NCI-H1930 (cell line): Measurements from ENCODE around the gene KCNN2.

Experiments
- DNase-seq, 2 experiments: peaks; one replicate each; lab custom pipeline; 2025; lab: John Stamatoyannopoulos, UW

KCNN2 gene

GRCh38 chr5:114362977-114363761, 1.3 kb downstream of the KCNN2 start:
- no peak for DNase-seq

DNA sequence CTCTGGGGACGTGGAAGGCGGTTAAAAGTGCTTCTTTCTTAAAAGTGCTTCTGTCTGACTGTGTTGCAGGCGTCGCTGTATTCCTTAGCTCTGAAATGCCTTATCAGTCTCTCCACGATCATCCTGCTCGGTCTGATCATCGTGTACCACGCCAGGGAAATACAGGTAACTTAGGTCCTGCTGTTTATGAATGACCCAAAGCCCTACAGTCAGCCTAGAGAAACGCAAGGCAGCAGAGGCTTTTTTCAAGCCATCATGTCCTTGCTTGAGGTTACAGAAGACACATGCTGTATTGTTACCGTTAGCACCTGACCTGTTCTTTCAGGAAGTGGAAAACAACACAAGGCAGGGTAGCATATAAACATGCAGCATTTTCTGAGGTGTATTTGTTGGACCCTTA, 2.0 kb downstream of the KCNN2 start:
- no peak for DNase-seq

- no peak for DNase-seq
These were observed 5.2 kb downstream of the KCNN2 start for GRCh38 chr5:114367029-114367428.

- no peak for DNase-seq
These were observed 8.0 kb downstream of the KCNN2 start for GRCh38 chr5:114369680-114370417.

- no peak for DNase-seq
These were observed 15.4 kb downstream of the KCNN2 start for GRCh38 chr5:114377050-114377844.

DNA sequence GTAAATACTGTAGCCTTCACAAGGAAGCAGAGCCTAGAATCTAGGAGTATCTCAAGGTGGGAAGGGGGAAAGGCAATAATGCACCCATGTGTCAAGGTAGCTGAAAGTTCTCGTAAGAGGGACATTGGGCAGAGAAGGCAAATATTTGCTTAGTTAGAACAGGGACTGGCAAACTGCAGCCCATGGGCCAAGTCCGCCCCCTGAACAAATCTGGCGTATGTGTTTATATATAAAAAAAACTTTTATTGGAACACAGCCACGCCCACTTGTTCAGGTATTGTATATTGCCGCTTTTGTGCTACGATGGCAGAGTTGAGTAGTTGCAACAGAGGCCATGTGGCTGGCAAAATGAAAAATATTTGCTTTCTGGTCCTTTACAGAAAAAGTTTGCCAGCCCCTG, 16.1 kb downstream of the KCNN2 start:
- no peak for DNase-seq

DNA sequence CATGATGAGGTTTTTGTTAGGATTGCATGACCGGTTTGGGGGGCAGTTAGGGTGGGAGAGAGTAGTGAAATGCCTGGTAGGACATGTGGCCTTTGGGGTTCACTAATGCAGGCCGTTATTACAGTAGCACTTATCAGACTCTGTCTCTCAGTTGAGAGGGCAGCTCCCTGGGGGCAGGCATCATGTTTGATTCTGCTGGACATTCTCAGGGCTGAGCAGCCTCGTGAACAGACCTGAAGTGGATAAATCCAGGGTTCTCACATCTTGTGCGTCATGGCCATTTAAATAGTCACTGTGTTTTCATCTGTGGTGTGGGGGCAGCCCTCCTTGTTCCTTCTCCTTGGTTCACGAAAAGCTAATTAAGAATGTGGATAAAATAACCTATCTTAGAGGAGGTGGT, 18.9 kb downstream of the KCNN2 start:
- no peak for DNase-seq

DNA sequence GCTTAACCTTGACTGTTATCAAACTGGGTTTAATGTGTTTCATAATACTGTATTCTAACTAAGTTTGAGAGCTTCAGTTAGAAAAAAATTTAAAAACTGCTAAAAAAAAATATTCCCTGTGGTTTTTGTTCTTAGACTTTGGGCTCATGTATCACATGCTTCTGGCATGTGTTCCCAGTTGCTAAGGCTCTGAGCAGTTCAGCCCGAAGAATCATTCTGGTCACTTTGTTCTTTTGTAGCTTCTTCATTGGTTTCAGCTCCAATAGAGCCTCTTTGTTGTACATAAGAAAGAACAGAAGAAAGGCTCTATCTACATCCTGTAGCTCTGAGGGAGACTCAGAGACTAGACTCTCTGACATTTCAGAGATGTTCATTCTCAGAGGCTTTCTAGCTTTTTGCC, 25.6 kb downstream of the KCNN2 start:
- no peak for DNase-seq

DNA sequence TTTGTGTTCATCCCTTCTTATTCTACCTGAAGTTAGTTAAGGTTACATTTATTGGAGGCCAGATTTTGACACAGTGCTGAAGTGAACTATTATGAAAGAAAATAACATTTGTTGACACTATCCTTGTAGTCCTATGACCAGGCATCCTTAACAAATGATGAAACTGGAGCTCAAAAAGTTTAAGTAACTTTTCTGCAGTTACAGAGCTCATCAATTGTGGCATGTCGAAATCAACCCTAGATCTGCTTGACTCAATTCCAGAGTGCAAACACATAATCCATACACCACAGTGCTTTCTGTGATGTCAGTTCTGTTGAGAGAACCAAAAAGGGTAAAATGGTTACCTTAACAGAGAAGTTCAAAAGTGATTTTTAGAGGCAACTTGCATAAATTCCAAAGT, 28.6 kb downstream of the KCNN2 start:
- no peak for DNase-seq

- DNase-seq = no peak
These were observed 29.5 kb downstream of the KCNN2 start for GRCh38 chr5:114391321-114391720.

DNA sequence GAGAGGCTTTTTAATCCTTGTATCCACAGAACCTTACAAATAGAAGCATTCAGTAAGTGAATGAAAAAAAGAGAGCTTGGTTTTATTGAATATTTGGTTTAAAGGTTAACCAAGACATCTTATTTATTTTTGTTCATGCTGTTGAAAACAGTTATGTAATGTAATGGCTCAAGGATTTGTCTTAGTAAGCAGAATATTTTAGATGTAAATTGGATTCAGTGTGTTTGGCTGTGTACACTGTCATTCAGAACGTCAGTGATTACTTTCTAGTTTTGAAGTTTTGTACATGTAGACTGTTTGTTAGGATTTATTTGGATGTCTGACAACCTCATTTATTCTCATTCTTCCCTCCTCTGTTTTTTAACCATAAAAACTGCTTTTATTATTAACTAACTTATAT, 31.3 kb downstream of the KCNN2 start:
- no peak for DNase-seq

DNA sequence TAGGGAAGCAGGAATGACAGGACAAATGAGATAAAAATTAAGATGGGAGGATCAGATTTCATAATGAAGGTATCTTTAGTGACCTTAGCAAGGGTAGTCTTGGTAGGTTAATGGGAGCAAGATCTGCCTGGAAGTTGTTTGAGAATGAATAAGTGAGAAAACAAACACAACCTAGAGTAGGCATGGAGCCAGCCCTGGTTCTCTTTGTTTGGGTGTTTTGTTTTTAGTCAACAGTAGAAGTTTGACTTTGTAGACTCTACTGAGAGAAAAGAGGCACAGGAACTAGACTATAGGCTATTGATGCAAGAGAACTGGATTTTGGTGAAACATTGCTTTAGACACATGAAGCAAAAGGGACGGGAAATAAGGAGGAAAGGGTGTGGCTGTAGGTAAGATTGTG, 40.3 kb downstream of the KCNN2 start:
- DNase-seq = no peak

DNA sequence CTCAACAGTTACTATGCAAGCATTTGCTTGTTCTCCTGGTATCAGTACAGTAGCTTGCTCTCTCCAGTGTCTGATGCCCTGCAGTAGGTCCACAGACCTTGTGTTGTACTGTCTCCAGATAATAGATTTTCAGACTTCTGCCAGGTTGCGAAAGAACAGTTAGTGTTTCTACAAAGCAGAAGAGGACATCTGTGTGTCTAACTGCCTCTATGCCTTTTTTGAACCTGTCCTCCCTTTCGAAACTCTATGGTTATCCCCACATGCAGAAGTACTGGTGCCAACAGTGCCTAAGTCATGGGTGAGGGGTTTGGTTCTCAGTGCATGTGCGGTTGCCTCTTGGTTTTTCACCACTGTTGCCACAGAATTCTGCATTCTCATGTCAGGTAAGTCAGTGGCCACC, 45.9 kb downstream of the KCNN2 start:
- no peak for DNase-seq

DNA sequence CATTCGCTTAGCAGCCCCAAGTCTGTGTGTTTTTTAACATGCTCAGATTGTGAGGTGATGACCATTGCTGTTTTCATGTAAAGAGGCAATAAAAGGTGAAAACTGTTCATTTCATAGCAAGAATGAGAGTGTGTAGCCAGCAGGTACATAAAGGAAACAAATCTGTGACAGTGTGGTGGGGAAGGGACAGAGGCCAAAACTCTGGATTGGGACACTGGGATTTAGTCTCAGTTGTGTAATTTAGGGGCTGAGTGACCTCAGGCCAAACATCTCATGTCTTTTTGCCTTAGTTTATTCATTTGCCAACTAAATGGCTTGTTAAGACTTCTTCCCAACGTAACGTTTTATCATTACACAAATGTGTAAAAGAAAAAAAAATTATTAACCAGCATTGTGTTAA, 47.0 kb downstream of the KCNN2 start:
- no peak for DNase-seq

DNA sequence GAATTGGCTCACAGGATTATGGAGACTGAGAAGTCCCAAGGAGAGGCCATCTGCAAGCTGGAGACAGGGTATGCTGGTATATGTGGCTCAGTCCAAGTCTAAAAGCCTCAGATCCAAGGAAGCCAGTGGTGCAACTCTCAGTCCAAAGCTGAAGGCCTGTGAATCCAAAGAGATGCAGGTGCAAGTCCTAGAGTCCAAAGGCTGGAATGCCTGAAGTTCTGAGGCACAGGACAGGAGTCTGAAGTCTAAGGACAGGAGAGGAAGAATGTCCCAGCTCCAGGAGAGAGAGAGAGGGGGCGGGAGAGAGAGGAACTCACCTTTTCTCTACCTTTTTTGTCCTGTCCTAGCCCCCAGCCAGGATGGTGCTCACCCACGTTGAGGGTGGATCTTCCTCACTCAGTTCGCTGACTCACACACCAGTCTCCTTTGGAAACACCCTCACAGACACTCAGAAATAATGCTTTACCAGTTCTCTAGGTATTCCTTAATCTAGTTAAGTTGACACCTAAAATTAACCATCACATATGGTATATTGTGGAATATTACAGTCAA, 49.6 kb downstream of the KCNN2 start:
- no peak for DNase-seq

- DNase-seq = no peak
These were observed 50.8 kb downstream of the KCNN2 start for GRCh38 chr5:114412510-114413171.

GRCh38 chr5:114415760-114416159, 53.9 kb downstream of the KCNN2 start:
- no peak for DNase-seq

- DNase-seq = no peak
These were observed 54.4 kb downstream of the KCNN2 start for GRCh38 chr5:114416254-114416653.

DNA sequence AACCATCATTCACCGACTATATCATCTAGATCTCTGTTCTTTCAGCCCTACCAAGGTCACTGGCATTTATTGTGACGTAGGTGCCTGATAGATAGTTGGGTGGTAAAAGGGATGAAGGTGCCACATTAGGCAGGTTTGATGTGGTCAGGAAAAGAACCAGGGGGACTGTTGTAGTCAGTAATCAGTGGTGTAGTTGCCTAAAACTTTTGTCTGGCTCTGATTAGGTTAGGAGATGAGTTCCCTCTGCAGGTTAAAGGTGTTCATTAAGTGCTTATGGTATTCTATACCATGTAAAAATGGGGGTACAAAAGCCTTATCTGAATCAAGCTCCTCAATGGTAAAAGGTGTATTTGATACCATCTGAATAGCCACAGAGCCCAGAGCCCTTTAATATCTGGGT, 55.6 kb downstream of the KCNN2 start:
- no peak for DNase-seq

- DNase-seq = no peak
These were observed 56.6 kb downstream of the KCNN2 start for GRCh38 chr5:114418176-114419066.

DNA sequence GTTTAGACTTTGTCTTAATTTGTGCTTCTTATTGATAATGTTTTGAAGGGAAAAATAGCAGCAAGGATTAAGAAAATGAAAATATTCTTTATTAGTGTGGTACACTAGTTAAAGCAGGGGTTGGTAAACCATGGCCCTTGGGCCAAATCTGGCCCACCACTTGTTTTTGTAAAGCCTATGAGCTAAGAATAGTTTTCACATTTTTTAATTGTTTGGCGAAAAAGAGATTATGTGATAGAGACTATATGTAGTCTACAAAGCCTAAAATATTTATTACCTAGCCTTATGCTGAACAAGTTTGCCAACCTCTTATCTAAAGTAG, 57.2 kb downstream of the KCNN2 start:
- no peak for DNase-seq
